Keratinocyte (primary cell): ENCODE data around the gene PRRG1. TPM values are rescaled to one million over a fixed set of nuclear protein-coding genes. Genes with fewer than 3 reads are reported as not detected.
"Not testable (repeated sequence)": the region's sequence is repeated elsewhere in the genome, so short reads cannot be mapped to it uniquely, and the experiment has no call there.

Experiments
- DNase-seq: peaks from one replicate; pipeline ENCODE4 v3.0.0-alpha.2; 2011; ENCODE audit warnings: low read depth, missing footprints, low spot score
- FAIRE-seq: peaks from 2 replicates; lab custom pipeline; 2011; peaks lifted over from hg19 to GRCh38; lab: Jason Lieb, UNC
- H2AFZ ChIP-seq: 2 replicates; pipeline ENCODE4 v1.6.0; 2012; ENCODE audit warnings: low read length, control low read depth, inconsistent platforms; ENCODE audit not compliant: control insufficient read depth
- H3K27ac ChIP-seq: 2 replicates; pipeline ENCODE4 v1.5.1; 2011; ENCODE audit warnings: low read length; ENCODE audit not compliant: control insufficient read depth, insufficient read depth
- H3K27me3 ChIP-seq: 3 replicates; pipeline ENCODE4 v1.6.0; 2011; ENCODE audit warnings: low read length; ENCODE audit not compliant: control insufficient read depth, insufficient read depth; ENCODE audit errors: extremely low read depth
- H3K36me3 ChIP-seq, 2 experiments: 2 replicates in 1 of 2; 3 replicates in 1 of 2; pipeline ENCODE4 v1.5.1; 2011; ENCODE audit warnings: low read length in 2 of 2, mild to moderate bottlenecking in 1 of 2; ENCODE audit not compliant: control insufficient read depth in 2 of 2, insufficient read depth in 2 of 2; ENCODE audit errors: extremely low read depth in 1 of 2
- H3K4me1 ChIP-seq: 3 replicates; pipeline ENCODE4 v1.5.1; 2011; ENCODE audit warnings: low read length; ENCODE audit not compliant: control insufficient read depth, insufficient read depth; ENCODE audit errors: extremely low read depth
- H3K4me2 ChIP-seq: 3 replicates; pipeline ENCODE4 v1.6.0; 2011; ENCODE audit warnings: low read depth, low read length; ENCODE audit not compliant: control insufficient read depth, insufficient read depth; ENCODE audit errors: extremely low read depth
- H3K4me3 ChIP-seq, 3 experiments: fragments of 200-600 bp in 1 of 3; sonication (generic) in 1 of 3; 2 replicates in 2 of 3; 3 replicates in 1 of 3; pipeline ENCODE4 v1.5.1; 2011 to 2016; ENCODE audit warnings: low read length in 3 of 3, mild to moderate bottlenecking in 3 of 3, control low read depth in 2 of 3, inconsistent platforms in 1 of 3, low read depth in 1 of 3, mixed read lengths in 1 of 3, mixed run types in 1 of 3, moderate library complexity in 1 of 3; ENCODE audit not compliant: control insufficient read depth in 2 of 3, insufficient read depth in 2 of 3; ENCODE audit errors: extremely low read depth in 1 of 3
- H3K79me2 ChIP-seq: 2 replicates; pipeline ENCODE4 v1.6.0; 2012; ENCODE audit warnings: low read length; ENCODE audit not compliant: control insufficient read depth, insufficient read depth
- H3K9ac ChIP-seq: 3 replicates; pipeline ENCODE4 v1.6.0; 2011; ENCODE audit warnings: low read length; ENCODE audit not compliant: control insufficient read depth, insufficient read depth; ENCODE audit errors: extremely low read depth
- H3K9me1 ChIP-seq: 3 replicates; pipeline ENCODE4 v1.6.0; 2011; ENCODE audit warnings: low read length; ENCODE audit not compliant: control insufficient read depth, insufficient read depth; ENCODE audit errors: extremely low read depth
- H3K9me3 ChIP-seq: 2 replicates; pipeline ENCODE4 v1.5.1; 2012; ENCODE audit warnings: low read depth, low read length; ENCODE audit not compliant: control insufficient read depth
- H4K20me1 ChIP-seq: 3 replicates; pipeline ENCODE4 v1.6.0; 2011; ENCODE audit warnings: low read length; ENCODE audit not compliant: control insufficient read depth, insufficient read depth; ENCODE audit errors: extremely low read depth
- EZH2 ChIP-seq: IDR thresholded peaks from one replicate; pipeline ENCODE4 v1.6.1; 2012; ENCODE audit warnings: inconsistent platforms, mild to moderate bottlenecking, low read length, moderate library complexity
- dilution Hi-C: fragments of 300-500 bp; cut with MboI; formaldehyde crosslinking; loops from one replicate; pipeline ENCODE4 v1.7.0; 2020; ENCODE audit warnings: low sequenced_read_pairs; ENCODE audit not compliant: extremely low pct_ligation_motif_present
- polyA minus RNA-seq, 3 experiments: library from RNA; depleted of rRNA, polyadenylated mRNA; stranded (reverse); fragments of >200 nt; gene quantifications; 1 replicate in 1 of 3; 2 replicates in 1 of 3; 3 replicates in 1 of 3; pipeline ENCODE4 v1.2.3, GENCODE V29; 2011
- polyA plus RNA-seq, 5 experiments: library from polyadenylated mRNA; depleted of rRNA in 3 of 5; stranded (reverse) in 3 of 5; stranded (forward) in 1 of 5; unstranded in 1 of 5; fragments of >200 nt; gene quantifications; 1 replicate in 1 of 5; 2 replicates in 3 of 5; 3 replicates in 1 of 5; pipeline versions ENCODE4 v1.2.1 to v1.2.3, GENCODE V29; 2011 to 2012; ENCODE audit warnings: missing spikeins in 2 of 5, low read depth in 1 of 5, low replicate concordance in 1 of 5
- TF ChIP-seq, protein P1 (sequence below), 3 experiments: IDR thresholded peaks in 1 of 3; conservative IDR thresholded peaks in 1 of 3; optimal IDR thresholded peaks in 1 of 3; 2 replicates in 2 of 3; 3 replicates in 1 of 3; pipeline versions ENCODE3 to v1.5.1; 2011; ENCODE audit warnings: low read length in 3 of 3, mild to moderate bottlenecking in 3 of 3, moderate library complexity in 2 of 3, control low read depth in 1 of 3, inconsistent platforms in 1 of 3; ENCODE audit not compliant: insufficient read depth in 2 of 3; ENCODE audit errors: extremely low read depth in 1 of 3

The PRRG1 gene
- polyA plus RNA-seq (19.5 to 30.2 TPM (median 29.2 TPM) in 3 replicates), polyA minus RNA-seq (26.6 to 38.4 TPM (median 30.5 TPM) in 3 replicates)
- polyA plus RNA-seq (2011; ENCODE audit: low read depth) = 6.8 TPM
- 12.8 and 19.3 TPM in 2 replicates for polyA plus RNA-seq (2011; cell fraction: cytosol; rRNA removed)
- polyA plus RNA-seq (2011; cell fraction: nucleus; rRNA removed) = 30.1 and 43.8 TPM in 2 replicates
- 6.4 and 12.5 TPM in 2 replicates for polyA plus RNA-seq (2012; ENCODE audit: low replicate concordance)
- polyA minus RNA-seq (2011; cell fraction: cytosol; rRNA and poly(A)+ RNA removed) = 15.2 TPM
- 23.8 and 49.6 TPM in 2 replicates for polyA minus RNA-seq (2011; cell fraction: nucleus; rRNA and poly(A)+ RNA removed)

- dilution Hi-C loops = no loop called here
- Histone ChIP-seq H3K4me2 (peak within 1 kb of the TSS; percentile 75), H3K9me1 (no peaks in the 10 kb centered on the region), H2AFZ (peak within 1 kb of the TSS; percentile 81), H3K27me3 (no peaks in the 10 kb centered on the region), H4K20me1 (no peaks in the 10 kb centered on the region), H3K79me2 (peaks cover 35% of the 10 kb centered on the region), H3K4me3 (peak within 1 kb of the TSS; percentile 59 to 78 (median 77)), H3K4me1 (peaks cover 3% of the 10 kb centered on the region), H3K36me3 (no peaks in the 10 kb centered on the region), H3K27ac (peak within 1 kb of the TSS; percentile 72), H3K9me3 (no peaks in the 10 kb centered on the region), H3K9ac (peak within 1 kb of the TSS; percentile 80)
- DNase-seq (no peak), FAIRE-seq (no peak)
- no peak for TF ChIP-seq EZH2
- TF ChIP-seq, protein P1, sequence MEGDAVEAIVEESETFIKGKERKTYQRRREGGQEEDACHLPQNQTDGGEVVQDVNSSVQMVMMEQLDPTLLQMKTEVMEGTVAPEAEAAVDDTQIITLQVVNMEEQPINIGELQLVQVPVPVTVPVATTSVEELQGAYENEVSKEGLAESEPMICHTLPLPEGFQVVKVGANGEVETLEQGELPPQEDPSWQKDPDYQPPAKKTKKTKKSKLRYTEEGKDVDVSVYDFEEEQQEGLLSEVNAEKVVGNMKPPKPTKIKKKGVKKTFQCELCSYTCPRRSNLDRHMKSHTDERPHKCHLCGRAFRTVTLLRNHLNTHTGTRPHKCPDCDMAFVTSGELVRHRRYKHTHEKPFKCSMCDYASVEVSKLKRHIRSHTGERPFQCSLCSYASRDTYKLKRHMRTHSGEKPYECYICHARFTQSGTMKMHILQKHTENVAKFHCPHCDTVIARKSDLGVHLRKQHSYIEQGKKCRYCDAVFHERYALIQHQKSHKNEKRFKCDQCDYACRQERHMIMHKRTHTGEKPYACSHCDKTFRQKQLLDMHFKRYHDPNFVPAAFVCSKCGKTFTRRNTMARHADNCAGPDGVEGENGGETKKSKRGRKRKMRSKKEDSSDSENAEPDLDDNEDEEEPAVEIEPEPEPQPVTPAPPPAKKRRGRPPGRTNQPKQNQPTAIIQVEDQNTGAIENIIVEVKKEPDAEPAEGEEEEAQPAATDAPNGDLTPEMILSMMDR (optimal IDR thresholded peaks at IDR 0.05 in 1 of 3, IDR thresholded peaks at IDR 0.05 in 1 of 3, conservative IDR thresholded peaks at IDR 0.05 in 1 of 3; ENCODE audit: extremely low read depth in 1 of 3, insufficient read depth in 2 of 3, low read length in 3 of 3) = no peak
Observed at GRCh38 chrX:37349221-37350033, at the start of gene PRRG1. Gene PRRG1, plus strand, starts transcription at chrX:37349364. Its CDS starts 56,886 bp downstream, at chrX:37406250.

DNA sequence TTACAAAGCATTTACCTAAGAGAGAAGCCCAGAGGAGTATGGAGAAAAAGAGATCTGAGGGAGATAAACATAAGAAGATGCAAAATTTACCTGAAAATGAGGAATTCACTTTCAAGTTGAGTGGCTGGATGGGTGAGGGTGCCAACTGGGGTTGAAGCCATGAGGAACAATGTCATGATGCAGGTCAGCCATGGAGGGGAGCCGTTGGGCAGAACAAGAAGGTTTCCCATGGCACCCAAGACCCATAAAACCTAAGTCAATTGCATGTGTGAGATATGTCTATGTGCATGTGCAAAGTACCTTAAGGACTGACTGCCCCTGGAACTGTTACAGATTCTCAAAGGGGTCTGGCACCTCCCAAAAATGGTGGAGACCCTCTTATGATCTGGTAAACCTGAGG is 46.6 kb upstream of the PRRG1 start:
- Histone ChIP-seq H4K20me1 (no peaks in the 10 kb centered on the region), H3K27me3 (no peaks in the 10 kb centered on the region), H3K36me3 (no peaks in the 10 kb centered on the region), H3K79me2 (no peaks in the 10 kb centered on the region), H3K27ac (no peak overlapping the region), H3K9me1 (no peaks in the 10 kb centered on the region), H3K4me2 (no peak overlapping the region), H3K9ac (no peak overlapping the region), H2AFZ (no peak overlapping the region), H3K4me3 (no peak overlapping the region), H3K9me3 (no peaks in the 10 kb centered on the region), H3K4me1 (no peaks in the 10 kb centered on the region)
- TF ChIP-seq, protein P1 (optimal IDR thresholded peaks at IDR 0.05 in 1 of 3, IDR thresholded peaks at IDR 0.05 in 1 of 3, conservative IDR thresholded peaks at IDR 0.05 in 1 of 3; ENCODE audit: extremely low read depth in 1 of 3, insufficient read depth in 2 of 3, low read length in 3 of 3) = peak; percentile 41 to 82 (median 60)
- TF ChIP-seq EZH2 = no peak
- FAIRE-seq (no peak), DNase-seq (no peak)
- dilution Hi-C loops = no loop called here

- H3K36me3 ChIP-seq, H3K27ac ChIP-seq, H3K4me3 ChIP-seq, H3K4me1 ChIP-seq, H3K9me1 ChIP-seq, DNase-seq, H3K4me2 ChIP-seq, H4K20me1 ChIP-seq, H3K27me3 ChIP-seq, H2AFZ ChIP-seq, H3K9me3 ChIP-seq, H3K79me2 ChIP-seq, dilution Hi-C loops, H3K9ac ChIP-seq, FAIRE-seq: not testable (repeated sequence)
Observed at GRCh38 chrX:37305238-37305637, 43.9 kb upstream of the PRRG1 start.
